HepG2 (cell line): ENCODE results near the gene GCH1. TPM values are rescaled to one million over a fixed set of nuclear protein-coding genes. Genes with fewer than 3 reads are reported as not detected.

Experiments
- ATAC-seq: fragments of 200-7000 bp; cut with Tn5 transposase; 3 replicates; pipeline ENCODE4 v1.9.1; 2020; ENCODE audit warnings: mild to moderate bottlenecking, moderate library complexity
- BruUV-seq: library from RNA; stranded (reverse); fragments of 400-500 nt; replicated peaks from 2 replicates; lab custom pipeline; 2021; lab: Mats Ljungman, UMichigan
- CTCF ChIA-PET: fragments of 300-600 bp; formaldehyde crosslinking; extraction: SDS; loops from one replicate; lab custom pipeline; 2021; ENCODE audit warnings: low total read pairs, inconsistent platforms, low intra/inter-chr PET ratio; lab: Yijun Ruan, JAX
- POLR2A ChIA-PET: fragments of 350-600 bp; sonication (Branson Sonifier 250); formaldehyde crosslinking; loops from one replicate; lab custom pipeline; 2020; ENCODE audit warnings: antibody characterized with exemption, inconsistent platforms; lab: Yijun Ruan, JAX
- DNase-seq: peaks from one replicate; pipeline ENCODE4 v3.0.0-alpha.2; 2015; ENCODE audit warnings: low spot score
- FAIRE-seq: peaks from 3 replicates; lab custom pipeline; 2011; peaks lifted over from hg19 to GRCh38; lab: Jason Lieb, UNC
- H2AFZ ChIP-seq: one replicate; pipeline ENCODE4 v1.6.1; 2011; ENCODE audit warnings: low read length, inconsistent platforms
- H3K27ac ChIP-seq: fragments of 300-600 bp; 3 replicates; pipeline ENCODE4 v1.8.0; 2011; ENCODE audit warnings: mixed run types, mild to moderate bottlenecking, mixed read lengths, low read length, inconsistent platforms; ENCODE audit not compliant: insufficient read depth; ENCODE audit errors: extremely low read length
- H3K27me3 ChIP-seq, 2 experiments: fragments of 200-600 bp in 1 of 2; 2 replicates in 1 of 2; 3 replicates in 1 of 2; pipeline versions ENCODE4 v1.6.0 to v1.8.0; 2011; ENCODE audit warnings: low read length in 2 of 2, mild to moderate bottlenecking in 2 of 2, moderate library complexity in 2 of 2, inconsistent platforms in 1 of 2; ENCODE audit not compliant: insufficient read depth in 2 of 2, control insufficient read depth in 1 of 2
- H3K36me3 ChIP-seq, 2 experiments: fragments of 200-600 bp in 1 of 2; replicated peaks in 1 of 2; 2 replicates in 1 of 2; 3 replicates in 1 of 2; pipeline versions ENCODE4 v1.5.1 to v1.8.0; 2011; ENCODE audit warnings: low read length in 2 of 2, inconsistent platforms in 1 of 2; ENCODE audit not compliant: insufficient read depth in 2 of 2, control insufficient read depth in 1 of 2
- H3K4me1 ChIP-seq: 2 replicates; pipeline ENCODE4 v1.5.1; 2012; ENCODE audit warnings: low read length, inconsistent platforms; ENCODE audit not compliant: insufficient read depth
- H3K4me2 ChIP-seq: 2 replicates; pipeline ENCODE4 v1.6.0; 2011; ENCODE audit warnings: low read depth, low read length, inconsistent platforms
- H3K4me3 ChIP-seq, 3 experiments: fragments of 200-600 bp in 1 of 3; sonication (generic), shearing (Covaris generic) in 1 of 3; replicated peaks in 1 of 3; 2 replicates each; pipeline ENCODE4 v1.5.1; 2011 to 2016; ENCODE audit warnings: low read length in 3 of 3, inconsistent platforms in 2 of 3, low read depth in 2 of 3, mild to moderate bottlenecking in 2 of 3, control low read depth in 1 of 3, mixed read lengths in 1 of 3; ENCODE audit not compliant: insufficient read depth in 1 of 3
- H3K79me2 ChIP-seq: one replicate; pipeline ENCODE4 v1.6.1; 2011; ENCODE audit warnings: low read length, inconsistent platforms; ENCODE audit not compliant: insufficient read depth
- H3K9ac ChIP-seq: 2 replicates; pipeline ENCODE4 v1.6.0; 2011; ENCODE audit warnings: mild to moderate bottlenecking, low read depth, low read length, inconsistent platforms; ENCODE audit not compliant: insufficient read depth
- H3K9me3 ChIP-seq: 2 replicates; pipeline ENCODE4 v1.5.1; 2012; ENCODE audit warnings: mild to moderate bottlenecking, low read length
- H4K20me1 ChIP-seq: 2 replicates; pipeline ENCODE4 v1.6.0; 2011; ENCODE audit warnings: inconsistent platforms, mild to moderate bottlenecking, low read length, moderate library complexity; ENCODE audit not compliant: insufficient read depth
- EHMT2 ChIP-seq: fragments of 200-600 bp; sonication (generic); IDR thresholded peaks from 2 replicates; pipeline ENCODE4 v1.7.0; 2017; ENCODE audit warnings: antibody characterized with exemption, low read depth, low read length, borderline replicate concordance
- ESRRA ChIP-seq: sonication (generic); formaldehyde crosslinking; IDR thresholded peaks from 2 replicates; pipeline ENCODE4 v1.5.1; 2020; ENCODE audit warnings: mild to moderate bottlenecking, low read depth, missing genetic modification reagents
- EZH2 ChIP-seq: conservative IDR thresholded peaks from 2 replicates; pipeline ENCODE4 v1.6.1; 2012; ENCODE audit warnings: mild to moderate bottlenecking, low read depth, low read length, moderate library complexity
- FLYWCH1 ChIP-seq: sonication (generic); formaldehyde crosslinking; IDR thresholded peaks from 2 replicates; pipeline ENCODE4 v1.8.1; 2023; ENCODE audit warnings: mild to moderate bottlenecking, missing genetic modification reagents
- FOSL2 ChIP-seq: sonication (generic); formaldehyde crosslinking; IDR thresholded peaks from 2 replicates; pipeline ENCODE4 v1.4.0; 2020; ENCODE audit warnings: missing genetic modification reagents
- GTF3A ChIP-seq: sonication (generic); formaldehyde crosslinking; conservative IDR thresholded peaks from 2 replicates; pipeline ENCODE4 v1.4.0; 2020; ENCODE audit warnings: mild to moderate bottlenecking, missing genetic modification reagents
- HHEX ChIP-seq: IDR thresholded peaks from 2 replicates; pipeline ENCODE4 v1.6.1; 2016; ENCODE audit warnings: control low read depth
- HMG20A ChIP-seq: IDR thresholded peaks from 2 replicates; pipeline ENCODE4 v1.6.1; 2016; ENCODE audit warnings: borderline replicate concordance
- MATR3 ChIP-seq: sonication (generic); formaldehyde crosslinking; IDR thresholded peaks from 2 replicates; pipeline ENCODE4 v1.4.0; 2020; ENCODE audit warnings: missing genetic modification reagents
- PAF1 ChIP-seq: IDR thresholded peaks from 2 replicates; pipeline ENCODE4 v1.6.1; 2016; ENCODE audit warnings: missing genetic modification reagents, missing compliant biosample characterization
- PHF21A ChIP-seq: sonication (generic); formaldehyde crosslinking; IDR thresholded peaks from 2 replicates; pipeline ENCODE4 v1.5.0; 2020; ENCODE audit warnings: mild to moderate bottlenecking, missing genetic modification reagents
- PLRG1 ChIP-seq: fragments of 450-650 bp; conservative IDR thresholded peaks from 2 replicates; pipeline ENCODE4 v1.6.1; 2016
- RARA ChIP-seq: IDR thresholded peaks from 2 replicates; pipeline ENCODE4 v1.6.1; 2016; ENCODE audit warnings: missing genetic modification reagents, missing compliant biosample characterization
- TCF12 ChIP-seq, 2 experiments: fragments of 450-650 bp in 1 of 2; sonication (generic) in 1 of 2; formaldehyde crosslinking in 1 of 2; IDR thresholded peaks; 2 replicates each; pipeline versions ENCODE4 v1.6.1 to v1.8.0; 2017 to 2022; ENCODE audit warnings: antibody characterized with exemption in 1 of 2, mild to moderate bottlenecking in 1 of 2, missing genetic modification reagents in 1 of 2, moderate library complexity in 1 of 2
- XRCC5 ChIP-seq: fragments of 200-400 bp; formaldehyde crosslinking; optimal IDR thresholded peaks from 2 replicates; pipeline ENCODE3; 2017; ENCODE audit warnings: mild to moderate bottlenecking, low read length
- ZFP36L1 ChIP-seq: sonication (generic); formaldehyde crosslinking; IDR thresholded peaks from 2 replicates; pipeline ENCODE4 v1.8.0; 2022; ENCODE audit warnings: mild to moderate bottlenecking, missing genetic modification reagents, moderate library complexity
- ZNF589 ChIP-seq: sonication (generic); formaldehyde crosslinking; conservative IDR thresholded peaks from 2 replicates; pipeline ENCODE4 v1.8.0; 2022; ENCODE audit warnings: mild to moderate bottlenecking, moderate library complexity, missing genetic modification reagents
- ZNF652 ChIP-seq: IDR thresholded peaks from 2 replicates; pipeline ENCODE4 v1.6.1; 2016; ENCODE audit warnings: low read depth, borderline replicate concordance
- WGBS: methylation state at CpG from one replicate; pipeline ENCODE4 v1.1.6; 2017; ENCODE audit warnings: low lambda C conversion rate; 5-methylcytosine and 5-hydroxymethylcytosine counted together
- in situ Hi-C: cut with HindIII; loops from 2 replicates; pipeline ENCODE4 v1.10.0; 2017; ENCODE audit warnings: low pct_unique_long_range_greater_than_20kb; ENCODE audit not compliant: extremely low pct_ligation_motif_present
- intact Hi-C: fragments of 100-400 bp; cut with micrococcal nuclease; formaldehyde crosslinking; loops from one replicate; pipeline ENCODE4 v1.10.0; 2022; ENCODE audit not compliant: unreplicated experiment
- polyA plus RNA-seq, 8 experiments: library from polyadenylated mRNA; depleted of rRNA in 3 of 8; stranded (reverse) in 7 of 8; unstranded in 1 of 8; fragments of >200 nt; fragmentation: Illumina TruSeq in 4 of 8; extraction: Trizol in 4 of 8; gene quantifications; 2 replicates each; pipeline versions ENCODE4 v1.2.1 to v1.2.3, GENCODE V29; 2011 to 2016; ENCODE audit warnings: low read depth in 4 of 8, missing spikeins in 1 of 8, mixed read lengths in 1 of 8; ENCODE audit not compliant: insufficient read depth in 1 of 8
- total RNA-seq, 5 experiments: library from RNA; depleted of rRNA; stranded (reverse); fragments of >200 nt; fragmentation: Illumina TruSeq; extraction: Trizol; gene quantifications; 2 replicates each; pipeline ENCODE4 v1.2.3, GENCODE V29; 2016; ENCODE audit warnings: low read depth in 1 of 5
- TF ChIP-seq, protein P1 (sequence below): sonication (generic); formaldehyde crosslinking; IDR thresholded peaks from 2 replicates; pipeline ENCODE4 v1.4.0; 2020; ENCODE audit warnings: missing genetic modification reagents
- TF ChIP-seq, protein P2 (sequence below): IDR thresholded peaks from 2 replicates; pipeline ENCODE4 v1.6.1; 2016; ENCODE audit warnings: mild to moderate bottlenecking

GCH1 gene
- total and polyA plus RNA-seq, 2 of the 13 experiments (the other 11 are each of a cell fraction or from before 2014, with no cell fraction given): 15.0 to 25.2 TPM

DNA sequence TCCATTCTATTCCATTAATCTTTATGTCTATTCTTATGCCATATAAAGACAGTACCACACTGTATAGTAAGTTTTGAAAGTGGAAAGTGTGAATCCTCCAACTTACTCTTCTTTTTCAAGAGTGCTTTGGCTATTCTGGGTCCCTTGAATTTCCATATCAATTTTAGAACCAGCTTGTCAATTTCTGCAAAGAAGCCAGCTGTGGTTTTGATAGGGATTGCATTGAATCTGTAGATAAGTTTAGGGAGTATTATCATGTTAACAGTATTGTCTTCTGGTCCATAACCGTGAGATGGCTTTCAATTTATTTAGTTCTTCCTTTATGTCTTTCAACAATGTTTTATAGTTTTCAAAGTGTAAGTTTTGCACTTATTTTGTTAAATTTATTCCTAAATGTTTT, 34.2 kb upstream of the GCH1 start:
- no peaks in the 10 kb centered on the region for H3K27me3 ChIP-seq
- no peak overlapping the region for H3K4me3 ChIP-seq
- H3K9me3 ChIP-seq: no peaks in the 10 kb centered on the region
- TF ChIP-seq, protein P1, sequence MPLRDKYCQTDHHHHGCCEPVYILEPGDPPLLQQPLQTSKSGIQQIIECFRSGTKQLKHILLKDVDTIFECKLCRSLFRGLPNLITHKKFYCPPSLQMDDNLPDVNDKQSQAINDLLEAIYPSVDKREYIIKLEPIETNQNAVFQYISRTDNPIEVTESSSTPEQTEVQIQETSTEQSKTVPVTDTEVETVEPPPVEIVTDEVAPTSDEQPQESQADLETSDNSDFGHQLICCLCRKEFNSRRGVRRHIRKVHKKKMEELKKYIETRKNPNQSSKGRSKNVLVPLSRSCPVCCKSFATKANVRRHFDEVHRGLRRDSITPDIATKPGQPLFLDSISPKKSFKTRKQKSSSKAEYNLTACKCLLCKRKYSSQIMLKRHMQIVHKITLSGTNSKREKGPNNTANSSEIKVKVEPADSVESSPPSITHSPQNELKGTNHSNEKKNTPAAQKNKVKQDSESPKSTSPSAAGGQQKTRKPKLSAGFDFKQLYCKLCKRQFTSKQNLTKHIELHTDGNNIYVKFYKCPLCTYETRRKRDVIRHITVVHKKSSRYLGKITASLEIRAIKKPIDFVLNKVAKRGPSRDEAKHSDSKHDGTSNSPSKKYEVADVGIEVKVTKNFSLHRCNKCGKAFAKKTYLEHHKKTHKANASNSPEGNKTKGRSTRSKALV (CRISPR knock-in tag): no peak
- TF ChIP-seq EHMT2 (no peak), TCF12 (IDR thresholded peaks at IDR 0.05) (no peak), TCF12 (CRISPR knock-in tag; IDR thresholded peaks at IDR 0.05) (no peak), HHEX (no peak), GTF3A (no peak), PHF21A (CRISPR knock-in tag) (no peak), MATR3 (no peak), HMG20A (CRISPR knock-in tag) (no peak), ZFP36L1 (CRISPR knock-in tag) (no peak), XRCC5 (no peak), EZH2 (no peak), ZNF589 (no peak), RARA (no peak), FLYWCH1 (CRISPR knock-in tag) (no peak), ZNF652 (no peak), FOSL2 (no peak), PAF1 (CRISPR knock-in tag) (no peak), PLRG1 (no peak), ESRRA (CRISPR knock-in tag) (no peak)
- TF ChIP-seq, protein P2, sequence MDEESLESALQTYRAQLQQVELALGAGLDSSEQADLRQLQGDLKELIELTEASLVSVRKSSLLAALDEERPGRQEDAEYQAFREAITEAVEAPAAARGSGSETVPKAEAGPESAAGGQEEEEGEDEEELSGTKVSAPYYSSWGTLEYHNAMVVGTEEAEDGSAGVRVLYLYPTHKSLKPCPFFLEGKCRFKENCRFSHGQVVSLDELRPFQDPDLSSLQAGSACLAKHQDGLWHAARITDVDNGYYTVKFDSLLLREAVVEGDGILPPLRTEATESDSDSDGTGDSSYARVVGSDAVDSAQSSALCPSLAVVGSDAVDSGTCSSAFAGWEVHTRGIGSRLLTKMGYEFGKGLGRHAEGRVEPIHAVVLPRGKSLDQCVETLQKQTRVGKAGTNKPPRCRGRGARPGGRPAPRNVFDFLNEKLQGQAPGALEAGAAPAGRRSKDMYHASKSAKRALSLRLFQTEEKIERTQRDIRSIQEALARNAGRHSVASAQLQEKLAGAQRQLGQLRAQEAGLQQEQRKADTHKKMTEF (CRISPR knock-in tag): no peak
- H4K20me1 ChIP-seq: no peaks in the 10 kb centered on the region
- H3K4me2 ChIP-seq: no peak overlapping the region
- no peaks in the 10 kb centered on the region for H3K79me2 ChIP-seq
- H2AFZ ChIP-seq: no peak overlapping the region
- peaks cover 20% of the 10 kb centered on the region for H3K4me1 ChIP-seq
- intact Hi-C loops (loop anchor here (5.0 kb wide), 1 partner anchor 825 kb away; no protein-coding TSS in a partner anchor), in situ Hi-C loops (no loop called here)
- BruUV-seq: no TSS peak
- ChIA-PET CTCF (no interaction called here), POLR2A (no interaction called here)
- no peak for DNase-seq
- H3K36me3 ChIP-seq: no peaks in the 10 kb centered on the region; a peak in 1 of 5 replicates
- H3K9ac ChIP-seq: no peak overlapping the region
- FAIRE-seq: no peak
- H3K27ac ChIP-seq: no peak overlapping the region
- no peak for ATAC-seq
- 93% methylated on average over 1 of the region's 1 CpG for WGBS
